ENCODE results near the gene MEF2C. TPM values are rescaled to one million over a fixed set of nuclear protein-coding genes. Genes with fewer than 3 reads are reported as not detected.

MEF2C gene
- total RNA-seq, 1 donor from 2014 or later = under 0.01 TPM

GRCh38 chr5:88679638-88680037 lies 203.3 kb downstream of the MEF2C start:
- H3K27me3 ChIP-seq (ENCODE audit: control insufficient read depth, insufficient read depth, low read length) = peaks cover 74% of the 10 kb centered on the region
- TF ChIP-seq CTCF (IDR thresholded peaks at IDR 0.05; ENCODE audit: insufficient read depth, low read length, severe bottlenecking) = no peak
- no peak for FAIRE-seq

GRCh38 chr5:88678770-88679381 lies 204.1 kb downstream of the MEF2C start:
- FAIRE-seq (no peak), DNase-seq (ENCODE audit: low read depth) (no peak)
- Histone ChIP-seq H3K4me3 (ENCODE audit: low read depth, low read length) (no peak overlapping the region), H3K36me3 (ENCODE audit: control insufficient read depth, insufficient read depth, low read length) (no peaks in the 10 kb centered on the region), H3K27me3 (ENCODE audit: control insufficient read depth, insufficient read depth, low read length) (peaks cover 67% of the 10 kb centered on the region)
- no peak for TF ChIP-seq CTCF (IDR thresholded peaks at IDR 0.05; ENCODE audit: insufficient read depth, low read length, severe bottlenecking)

More at GRCh38 chr5:88679638-88680037, 203.3 kb downstream of the MEF2C start:
- DNase-seq (ENCODE audit: low read depth) = no peak
- no peaks in the 10 kb centered on the region for H3K36me3 ChIP-seq (ENCODE audit: control insufficient read depth, insufficient read depth, low read length)
- H3K4me3 ChIP-seq (ENCODE audit: low read depth, low read length) = no peak overlapping the region

GRCh38 chr5:88677943-88678769 lies 204.8 kb downstream of the MEF2C start:
- Histone ChIP-seq H3K36me3 (ENCODE audit: control insufficient read depth, insufficient read depth, low read length) (no peaks in the 10 kb centered on the region), H3K27me3 (ENCODE audit: control insufficient read depth, insufficient read depth, low read length) (peaks cover 62% of the 10 kb centered on the region), H3K4me3 (ENCODE audit: low read depth, low read length) (no peak overlapping the region)
- no peak for TF ChIP-seq CTCF (IDR thresholded peaks at IDR 0.05; ENCODE audit: insufficient read depth, low read length, severe bottlenecking)
- no peak for FAIRE-seq
- DNase-seq (ENCODE audit: low read depth) = no peak

GRCh38 chr5:88677376-88677895 lies 205.5 kb downstream of the MEF2C start:
- DNase-seq (ENCODE audit: low read depth) (no peak), FAIRE-seq (no peak)
- no peak for TF ChIP-seq CTCF (IDR thresholded peaks at IDR 0.05; ENCODE audit: insufficient read depth, low read length, severe bottlenecking)

GRCh38 chr5:88676637-88677375 lies 206.2 kb downstream of the MEF2C start:
- FAIRE-seq (no peak), DNase-seq (ENCODE audit: low read depth) (no peak)
- peaks cover 67% of the 10 kb centered on the region for H3K27me3 ChIP-seq (ENCODE audit: control insufficient read depth, insufficient read depth, low read length)
- no peaks in the 10 kb centered on the region for H3K36me3 ChIP-seq (ENCODE audit: control insufficient read depth, insufficient read depth, low read length)
- H3K4me3 ChIP-seq (ENCODE audit: low read depth, low read length) = no peak overlapping the region
- TF ChIP-seq CTCF (IDR thresholded peaks at IDR 0.05; ENCODE audit: insufficient read depth, low read length, severe bottlenecking) = no peak

More at GRCh38 chr5:88677376-88677895, 205.5 kb downstream of the MEF2C start:
- Histone ChIP-seq H3K4me3 (ENCODE audit: low read depth, low read length) (no peak overlapping the region), H3K27me3 (ENCODE audit: control insufficient read depth, insufficient read depth, low read length) (peaks cover 63% of the 10 kb centered on the region), H3K36me3 (ENCODE audit: control insufficient read depth, insufficient read depth, low read length) (no peaks in the 10 kb centered on the region)
